Renal pelvis (tissue), 4 donors: ENCODE results near the gene MARCO. TPM values are rescaled to one million over a fixed set of nuclear protein-coding genes. Genes with fewer than 3 reads are reported as not detected.
"Not testable (repeated sequence)": the region's sequence is repeated elsewhere in the genome, so short reads cannot be mapped to it uniquely, and the experiment has no call there.

Experiments
- DNase-seq: peaks from one replicate; pipeline ENCODE4 v3.0.0-alpha.2; 2013
- polyA plus RNA-seq, 3 donors: library from polyadenylated mRNA; unstranded; fragments of 120-200 nt; gene quantifications; one replicate each; pipeline ENCODE4 v1.2.1, GENCODE V29; 2013; ENCODE audit not compliant: insufficient read length in 3 of 3

MARCO gene
- polyA plus RNA-seq, 3 donors, result 0.06 to 0.31 TPM; not detected in 1

DNA sequence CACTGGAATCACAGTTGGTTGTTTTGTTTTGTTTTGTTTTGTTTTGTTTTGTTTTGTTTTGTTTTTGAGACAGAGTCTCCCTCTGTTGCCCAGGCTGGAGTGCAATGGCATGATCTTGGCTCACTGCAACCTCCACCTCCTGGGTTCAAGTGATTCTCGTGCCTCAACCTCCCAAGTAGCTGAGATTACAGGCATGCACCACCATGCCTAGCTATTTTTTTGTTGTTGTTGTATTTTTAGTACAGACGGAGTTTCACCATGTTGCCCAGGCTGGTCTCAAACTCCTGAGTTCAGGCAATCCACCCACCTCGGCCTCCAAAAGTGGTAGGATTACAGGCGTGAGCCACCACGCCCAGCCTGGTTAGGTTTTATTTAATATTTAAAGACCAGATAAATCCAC lies 95.9 kb downstream of the MARCO start:
- not testable (repeated sequence) for DNase-seq

DNA sequence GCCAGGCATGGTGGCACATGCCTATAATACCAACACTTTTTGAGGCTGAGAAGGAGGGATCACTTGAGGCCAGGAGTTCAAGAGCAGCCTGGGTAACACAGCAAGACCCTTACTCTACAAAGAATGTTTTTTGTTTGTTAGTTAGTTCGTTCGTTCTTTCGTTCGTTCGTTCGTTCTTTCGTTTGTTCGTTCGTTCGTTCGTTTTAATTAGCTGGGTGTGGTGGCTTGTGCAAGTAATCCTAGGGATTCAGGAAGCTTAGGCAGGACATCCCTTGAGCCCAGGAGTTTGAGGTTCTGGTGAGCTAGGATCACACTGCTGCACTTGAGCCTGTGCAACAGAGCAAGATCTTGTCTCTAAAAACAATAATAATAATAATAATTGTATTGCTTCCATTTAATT lies 98.7 kb downstream of the MARCO start:
- DNase-seq, result no peak

Other genes starting within 250 kb of the MARCO start
- gene EN1, start 94.5 kb upstream of the MARCO start, polyA plus RNA-seq, result not detected
- not detected for gene C1QL2, start 216.6 kb downstream of the MARCO start, polyA plus RNA-seq